Fibroblast of villous mesenchyme (primary cell): ENCODE results near the gene AKR1A1. TPM values are rescaled to one million over a fixed set of nuclear protein-coding genes. Genes with fewer than 3 reads are reported as not detected.
A peak's percentile ranks its signal among the peaks of the same experiment; 100 is the strongest.
"Not testable (repeated sequence)": the region's sequence is repeated elsewhere in the genome, so short reads cannot be mapped to it uniquely, and the experiment has no call there.

Experiments
- DNase-seq: peaks from one replicate; pipeline ENCODE4 v3.0.0-alpha.2; 2010; ENCODE audit warnings: low read depth
- H3K4me3 ChIP-seq: 2 replicates; pipeline ENCODE4 v1.5.1; 2011; ENCODE audit warnings: low read depth, mild to moderate bottlenecking, low read length
- total RNA-seq: library from RNA; depleted of rRNA; stranded (reverse); fragments of >200 nt; gene quantifications from 2 replicates; pipeline ENCODE4 v1.2.3, GENCODE V29; 2012
- TF ChIP-seq, protein P1 (sequence below): IDR thresholded peaks from 2 replicates; pipeline ENCODE4 v1.5.1; 2012; ENCODE audit warnings: low read depth, mild to moderate bottlenecking, low read length; ENCODE audit not compliant: insufficient read depth

Gene AKR1A1
- total RNA-seq, 1 donor, result 158 TPM

DNA sequence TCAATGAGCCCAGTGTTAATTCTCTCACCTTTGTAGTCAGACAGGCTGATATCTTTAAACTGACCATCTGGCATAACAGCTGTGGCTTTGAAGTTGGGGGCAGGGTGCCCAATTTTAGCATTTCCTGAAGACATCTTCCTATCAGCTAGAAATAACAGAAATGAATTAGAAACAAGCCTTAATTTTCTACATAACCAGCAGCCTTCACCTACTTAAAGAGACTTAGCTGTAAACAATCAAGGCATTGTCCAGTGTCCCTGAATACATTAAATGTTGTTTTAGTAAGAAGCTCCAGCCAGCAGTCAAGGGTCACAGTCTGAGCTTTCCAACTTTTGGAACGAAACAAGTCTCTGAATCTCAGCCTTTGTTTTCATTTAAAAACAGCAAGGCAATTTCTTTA lies 31.7 kb upstream of the AKR1A1 start:
- TF ChIP-seq, protein P1, sequence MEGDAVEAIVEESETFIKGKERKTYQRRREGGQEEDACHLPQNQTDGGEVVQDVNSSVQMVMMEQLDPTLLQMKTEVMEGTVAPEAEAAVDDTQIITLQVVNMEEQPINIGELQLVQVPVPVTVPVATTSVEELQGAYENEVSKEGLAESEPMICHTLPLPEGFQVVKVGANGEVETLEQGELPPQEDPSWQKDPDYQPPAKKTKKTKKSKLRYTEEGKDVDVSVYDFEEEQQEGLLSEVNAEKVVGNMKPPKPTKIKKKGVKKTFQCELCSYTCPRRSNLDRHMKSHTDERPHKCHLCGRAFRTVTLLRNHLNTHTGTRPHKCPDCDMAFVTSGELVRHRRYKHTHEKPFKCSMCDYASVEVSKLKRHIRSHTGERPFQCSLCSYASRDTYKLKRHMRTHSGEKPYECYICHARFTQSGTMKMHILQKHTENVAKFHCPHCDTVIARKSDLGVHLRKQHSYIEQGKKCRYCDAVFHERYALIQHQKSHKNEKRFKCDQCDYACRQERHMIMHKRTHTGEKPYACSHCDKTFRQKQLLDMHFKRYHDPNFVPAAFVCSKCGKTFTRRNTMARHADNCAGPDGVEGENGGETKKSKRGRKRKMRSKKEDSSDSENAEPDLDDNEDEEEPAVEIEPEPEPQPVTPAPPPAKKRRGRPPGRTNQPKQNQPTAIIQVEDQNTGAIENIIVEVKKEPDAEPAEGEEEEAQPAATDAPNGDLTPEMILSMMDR, result no peak
- peak overlapping the region; percentile 68 for H3K4me3 ChIP-seq
- DNase-seq, result peak; percentile 27

DNA sequence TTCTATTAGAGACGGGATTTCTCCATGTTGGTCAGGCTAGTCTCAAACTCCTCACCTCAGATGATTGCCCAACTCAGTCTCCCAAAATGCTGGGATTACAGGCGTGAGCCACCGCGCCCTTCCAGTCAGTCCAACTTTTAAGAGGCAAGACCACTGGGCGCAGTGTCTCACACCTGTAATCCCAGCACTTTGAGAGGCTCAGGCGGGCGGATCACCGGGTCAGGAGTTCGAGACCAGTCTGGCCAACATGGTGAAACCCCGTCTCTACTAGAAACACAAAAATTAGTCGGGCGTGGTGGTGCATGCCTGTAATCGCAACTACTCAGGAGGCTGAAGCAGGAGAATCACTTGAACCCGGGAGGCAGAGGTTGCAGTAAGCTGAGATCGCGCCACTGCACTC lies 30.9 kb upstream of the AKR1A1 start:
- DNase-seq, result not testable (repeated sequence)
- peak overlapping the region; percentile 68 for H3K4me3 ChIP-seq

DNA sequence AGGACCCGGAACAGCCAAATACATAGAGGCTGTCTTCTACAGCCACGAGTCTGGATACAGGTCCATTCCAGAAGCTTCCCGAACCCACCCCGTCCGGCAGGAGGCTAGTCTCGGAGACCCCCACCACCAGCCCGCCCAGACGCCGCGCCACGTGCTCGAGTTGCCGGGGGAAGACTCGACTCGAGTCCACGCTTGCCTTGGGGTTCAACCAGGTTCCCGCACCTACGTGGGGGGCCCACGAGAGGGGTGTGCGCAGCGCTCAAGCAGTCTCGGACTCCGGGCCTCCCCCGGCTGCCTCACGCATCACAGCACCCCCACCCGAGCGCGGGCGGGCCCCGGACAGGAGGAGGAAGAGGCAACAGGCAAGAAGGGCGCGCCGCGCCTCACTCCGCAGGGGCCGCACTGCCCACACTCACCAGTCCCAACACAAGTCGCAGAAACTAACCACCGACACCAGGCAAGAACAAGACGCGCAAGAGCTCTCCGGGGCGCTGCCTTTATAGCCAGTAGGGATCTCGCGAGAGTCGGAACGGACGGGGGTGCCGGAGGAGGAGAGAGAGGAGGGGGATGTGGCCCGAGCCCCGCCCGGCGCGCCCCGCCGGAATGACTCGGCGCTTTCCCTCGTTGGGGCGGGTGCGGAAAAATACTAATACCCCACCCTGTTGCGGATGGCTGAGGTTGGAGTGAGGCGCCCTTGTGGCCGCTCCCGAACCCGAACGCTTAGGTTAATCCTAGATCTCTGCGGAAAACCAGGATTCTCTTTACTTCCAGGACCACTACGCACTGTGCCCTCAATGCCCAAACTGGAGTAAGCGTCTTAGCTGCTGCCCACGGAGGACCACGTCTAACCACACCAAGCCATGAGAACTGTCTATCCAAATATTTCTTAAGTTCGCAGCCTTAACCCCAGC lies 29.0 kb upstream of the AKR1A1 start, which contains the start of gene PRDX1:
Gene PRDX1, minus strand, starts transcription at position 472 of the 911 bp plus-strand sequence. CDS start 2,841 bp downstream, outside the sequence.
- TF ChIP-seq, protein P1, result no peak
- peak within 1 kb of the TSS; percentile 68 for H3K4me3 ChIP-seq
- peak; percentile 96 for DNase-seq

DNA sequence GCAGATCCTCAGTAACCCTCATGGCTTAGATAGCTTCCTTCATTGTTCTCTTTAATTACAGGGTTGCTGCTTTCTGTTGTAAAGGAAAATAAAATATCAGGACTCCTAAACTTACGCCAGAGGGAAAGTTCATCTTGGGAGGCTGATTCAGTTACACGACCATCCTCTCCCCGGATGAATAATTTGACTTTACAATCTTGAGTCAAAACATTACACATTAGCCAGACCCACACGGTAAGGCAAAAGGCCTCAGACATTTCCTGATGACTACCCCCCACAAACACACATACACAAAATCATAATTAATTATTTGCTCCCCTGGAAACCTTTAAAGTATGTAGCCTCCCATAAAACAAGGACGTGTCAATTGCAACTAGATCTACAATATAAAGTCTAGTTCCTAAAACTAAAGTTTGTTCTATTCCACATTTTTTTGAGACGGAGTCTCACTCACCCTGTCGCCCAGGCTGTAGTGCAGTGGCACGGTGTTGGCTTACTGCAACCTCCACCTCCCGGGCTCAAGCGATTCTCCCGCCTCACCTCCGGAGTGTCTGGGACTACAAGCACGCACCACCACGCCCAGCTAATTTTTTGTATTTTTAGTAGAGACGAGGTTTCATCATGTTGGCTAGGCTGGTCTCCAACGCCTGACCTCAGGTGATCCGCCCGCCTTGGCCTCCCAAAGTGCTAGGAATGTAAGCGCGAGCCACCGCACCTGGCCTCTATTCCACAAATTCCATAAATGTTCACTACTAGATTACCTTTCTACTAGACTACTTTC lies 28.1 kb upstream of the AKR1A1 start:
- peak overlapping the region; percentile 68 for H3K4me3 ChIP-seq
- TF ChIP-seq, protein P1, result no peak
- peak; percentile 67 for DNase-seq

DNA sequence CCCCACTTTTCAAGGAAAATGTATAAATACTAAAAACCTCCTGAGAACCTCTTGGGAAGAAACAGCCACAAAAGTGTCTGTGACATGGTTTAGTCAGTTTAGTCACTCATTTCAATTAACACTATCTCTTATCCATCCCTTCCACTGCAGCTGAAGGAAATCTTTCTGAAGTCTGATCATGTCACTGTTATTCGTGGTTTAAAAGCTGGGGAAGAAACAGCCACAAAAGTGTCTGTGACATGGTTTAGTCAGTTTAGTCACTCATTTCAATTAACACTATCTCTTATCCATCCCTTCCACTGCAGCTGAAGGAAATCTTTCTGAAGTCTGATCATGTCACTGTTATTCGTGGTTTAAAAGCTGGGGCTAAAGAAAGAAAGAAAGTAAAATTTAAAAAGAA lies 27.1 kb upstream of the AKR1A1 start:
- DNase-seq, H3K4me3 ChIP-seq: not testable (repeated sequence)

DNA sequence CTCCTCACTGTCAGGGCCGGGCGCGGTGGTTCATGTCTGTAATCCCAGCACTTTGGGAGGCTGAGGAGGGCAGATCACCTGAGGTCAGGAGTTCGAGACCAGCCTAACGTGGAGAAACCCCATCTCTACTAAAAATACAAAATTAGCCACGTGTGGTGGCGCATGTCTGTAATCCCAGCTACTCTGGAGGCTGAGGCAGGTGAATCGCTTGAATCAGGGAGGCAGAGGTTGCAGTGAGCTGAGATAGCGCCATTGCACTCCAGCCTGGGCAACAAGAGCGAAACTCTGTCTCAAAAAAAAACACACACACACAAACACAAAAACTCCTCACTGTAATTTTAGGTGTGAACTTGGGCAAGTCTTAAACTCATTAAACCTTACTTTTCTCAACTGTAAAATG lies 26.7 kb upstream of the AKR1A1 start:
- H3K4me3 ChIP-seq, DNase-seq: not testable (repeated sequence)

DNA sequence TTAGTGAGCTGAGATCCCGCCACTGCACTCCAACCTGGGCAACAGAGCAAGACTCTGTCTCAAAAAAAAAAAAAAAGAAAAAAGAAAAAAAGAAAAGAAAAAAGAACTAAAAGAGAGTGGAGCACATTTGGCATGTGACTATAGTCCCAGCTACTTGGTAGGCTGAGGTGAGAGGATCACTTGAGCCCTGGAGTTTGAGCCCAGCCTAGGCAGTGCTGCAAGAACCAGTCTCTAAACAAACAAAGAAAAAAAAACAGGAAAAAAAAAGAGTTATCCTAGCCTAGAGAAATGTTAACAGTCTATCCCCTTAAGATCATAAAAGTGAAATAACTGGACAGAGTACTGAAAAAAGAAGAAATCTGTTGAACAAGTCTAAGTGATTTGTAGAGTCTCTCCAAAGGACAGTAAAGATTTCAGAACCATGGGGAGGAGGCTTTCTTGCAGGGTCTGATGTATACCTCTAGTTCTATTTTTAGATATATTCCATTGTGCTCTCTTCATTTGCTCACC lies 24.4 kb upstream of the AKR1A1 start:
- no peak for DNase-seq
- TF ChIP-seq, protein P1, result no peak
- no peak overlapping the region for H3K4me3 ChIP-seq

DNA sequence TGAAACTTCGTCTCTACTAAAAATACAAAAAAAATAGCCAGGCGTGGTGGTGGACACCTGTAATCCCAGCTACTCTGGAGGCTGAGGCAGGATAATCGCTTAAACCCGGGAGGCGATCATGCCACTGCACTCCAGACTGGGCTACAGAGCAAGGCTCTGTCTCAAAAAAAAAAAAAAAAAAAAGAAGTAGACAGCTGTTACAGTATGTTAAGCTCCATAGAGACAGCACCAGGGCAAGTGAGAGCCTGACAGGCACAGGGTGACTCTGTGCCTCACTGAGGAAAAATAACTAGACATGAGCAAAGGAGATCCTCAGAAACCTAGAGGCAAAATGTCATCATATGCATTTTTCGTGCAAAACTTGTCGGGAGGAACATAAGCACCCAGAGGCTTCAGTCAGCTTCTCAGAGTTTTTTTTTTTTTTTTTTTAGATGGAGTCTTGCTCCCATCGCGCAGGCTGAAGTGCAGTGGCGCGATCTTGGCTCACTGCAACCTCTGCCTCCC lies 19.9 kb upstream of the AKR1A1 start:
- DNase-seq, result no peak
- TF ChIP-seq, protein P1, result no peak
- H3K4me3 ChIP-seq, result no peak overlapping the region
